Nephron progenitor cell (in vitro differentiated cells): Measurements from ENCODE around the gene SLC12A9.

Experiments
- DNase-seq: peaks from one replicate; pipeline ENCODE4 v3.0.0; 2021
- H3K27ac Mint-ChIP-seq: 2 replicates; pipeline ENCODE4 v1.8.0; 2021; ENCODE audit warnings: mild to moderate bottlenecking, moderate library complexity, mixed read lengths
- H3K27me3 Mint-ChIP-seq: 2 replicates; pipeline ENCODE4 v1.8.0; 2021; ENCODE audit warnings: mild to moderate bottlenecking, low read depth, mixed read lengths; ENCODE audit not compliant: poor library complexity
- H3K36me3 Mint-ChIP-seq: 2 replicates; pipeline ENCODE4 v1.8.0; 2021; ENCODE audit warnings: low read depth, mixed read lengths
- H3K4me1 Mint-ChIP-seq: 2 replicates; pipeline ENCODE4 v1.8.0; 2021; ENCODE audit warnings: mixed read lengths
- H3K4me3 Mint-ChIP-seq: 2 replicates; pipeline ENCODE4 v1.8.0; 2021; ENCODE audit warnings: mild to moderate bottlenecking, moderate library complexity, mixed read lengths
- H3K9me3 Mint-ChIP-seq: 2 replicates; pipeline ENCODE4 v1.8.0; 2021; ENCODE audit warnings: mild to moderate bottlenecking, moderate library complexity, mixed read lengths
- CTCF ChIP-seq: fragments of 200-600 bp; sonication (generic); IDR thresholded peaks from 2 replicates; pipeline ENCODE4 v1.5.0; 2021; ENCODE audit warnings: antibody characterized with exemption

The SLC12A9 gene

GRCh38 chr7:100867040-100867775 lies 14.7 kb downstream of the SLC12A9 start, which contains the start of gene TRIP6:
TSS of gene TRIP6 (plus strand) at chr7:100867387. CDS start at chr7:100867498, 111 bp downstream.
- H3K4me1 Mint-ChIP-seq, result peaks cover 21% of the 10 kb centered on the region
- no peaks in the 10 kb centered on the region for H3K27me3 Mint-ChIP-seq
- TF ChIP-seq CTCF, result no peak
- H3K4me3 Mint-ChIP-seq, result peak within 1 kb of the TSS; percentile 98
- DNase-seq, result peak; percentile 88
- H3K27ac Mint-ChIP-seq, result peak within 1 kb of the TSS; percentile 98
- H3K9me3 Mint-ChIP-seq, result no peaks in the 10 kb centered on the region
- H3K36me3 Mint-ChIP-seq, result peaks cover 19% of the 10 kb centered on the region

GRCh38 chr7:100867776-100868485 lies 15.4 kb downstream of the SLC12A9 start:
- Mint-ChIP-seq H3K27me3 (no peaks in the 10 kb centered on the region), H3K4me1 (peaks cover 21% of the 10 kb centered on the region), H3K9me3 (no peaks in the 10 kb centered on the region), H3K27ac (peak overlapping the region; percentile 42), H3K4me3 (peak overlapping the region; percentile 98), H3K36me3 (peaks cover 18% of the 10 kb centered on the region)
- no peak for TF ChIP-seq CTCF
- DNase-seq, result no peak

- Mint-ChIP-seq H3K36me3 (peaks cover 67% of the 10 kb centered on the region), H3K27me3 (peaks cover 3% of the 10 kb centered on the region), H3K9me3 (no peaks in the 10 kb centered on the region), H3K27ac (peak overlapping the region; percentile 100), H3K4me1 (peaks cover 45% of the 10 kb centered on the region), H3K4me3 (peak overlapping the region; percentile 99)
- TF ChIP-seq CTCF, result no peak
- DNase-seq, result no peak
Measured at GRCh38 chr7:100873599-100874299, 21.2 kb downstream of the SLC12A9 start.

- Mint-ChIP-seq H3K9me3 (no peaks in the 10 kb centered on the region), H3K4me1 (peaks cover 50% of the 10 kb centered on the region), H3K27me3 (peaks cover 3% of the 10 kb centered on the region), H3K4me3 (peak overlapping the region; percentile 99), H3K27ac (peak overlapping the region; percentile 100), H3K36me3 (peaks cover 72% of the 10 kb centered on the region)
- no peak for DNase-seq
- TF ChIP-seq CTCF, result no peak
Measured at GRCh38 chr7:100874300-100874576, 21.7 kb downstream of the SLC12A9 start.

GRCh38 chr7:100874577-100875355 lies 22.3 kb downstream of the SLC12A9 start, which contains the start of gene SRRT:
TSS of gene SRRT (plus strand) at chr7:100875103. CDS start at chr7:100875591, 488 bp downstream.
- peak within 1 kb of the TSS; percentile 99 for H3K4me3 Mint-ChIP-seq
- peak; percentile 98 for DNase-seq
- peaks cover 77% of the 10 kb centered on the region for H3K36me3 Mint-ChIP-seq
- peaks cover 3% of the 10 kb centered on the region for H3K27me3 Mint-ChIP-seq
- H3K27ac Mint-ChIP-seq, result peak within 1 kb of the TSS; percentile 100
- H3K4me1 Mint-ChIP-seq, result peaks cover 55% of the 10 kb centered on the region
- peak; percentile 31 for TF ChIP-seq CTCF
- no peaks in the 10 kb centered on the region for H3K9me3 Mint-ChIP-seq
